Right renal pelvis (tissue), 4 donors: Measurements from ENCODE around the gene MAP10. TPM values are rescaled to one million over a fixed set of nuclear protein-coding genes. Genes with fewer than 3 reads are reported as not detected.
"Not testable (repeated sequence)": the region's sequence is repeated elsewhere in the genome, so short reads cannot be mapped to it uniquely, and the experiment has no call there.

Experiments
- DNase-seq, 4 donors: peaks; one replicate each; pipeline ENCODE4 v3.0.0-alpha.2; 2013; ENCODE audit warnings: low read depth in 4 of 4, low spot score in 3 of 4, missing footprints in 1 of 4
- polyA plus RNA-seq, 4 donors: library from polyadenylated mRNA; unstranded; fragments of 120-200 nt; gene quantifications; one replicate each; pipeline ENCODE4 v1.2.1, GENCODE V29; 2013; ENCODE audit not compliant: insufficient read length in 4 of 4

MAP10 gene
- 1 to 10 TPM; 5.9 to 8.0 (median 7.4) TPM for polyA plus RNA-seq

GRCh38 chr1:232805269-232806185 lies at the start of gene MAP10:
Gene MAP10, plus strand, starts transcription at chr1:232805416. Its CDS starts 34 bp downstream, at chr1:232805450.
- DNase-seq = peak; percentile 49 to 74 (median 70)

GRCh38 chr1:232764458-232765251 lies 40.6 kb upstream of the MAP10 start:
- DNase-seq = peak in 1 of 4 donors; percentile 46

- no peak for DNase-seq
Observed at GRCh38 chr1:232765542-232765941, 39.7 kb upstream of the MAP10 start.

- DNase-seq = no peak
Observed at GRCh38 chr1:232766241-232766890, 38.9 kb upstream of the MAP10 start.

- DNase-seq = no peak
Observed at GRCh38 chr1:232766904-232767303, 38.3 kb upstream of the MAP10 start.

GRCh38 chr1:232767305-232768074 lies 37.7 kb upstream of the MAP10 start:
- DNase-seq = no peak

GRCh38 chr1:232768793-232769192 lies 36.4 kb upstream of the MAP10 start:
- no peak for DNase-seq

- DNase-seq = no peak
Observed at GRCh38 chr1:232769733-232770132, 35.5 kb upstream of the MAP10 start.

GRCh38 chr1:232773752-232774151 lies 31.5 kb upstream of the MAP10 start:
- no peak for DNase-seq

GRCh38 chr1:232776526-232777106 lies 28.6 kb upstream of the MAP10 start:
- no peak for DNase-seq

- DNase-seq = no peak
Observed at GRCh38 chr1:232780354-232780753, 24.9 kb upstream of the MAP10 start.

GRCh38 chr1:232784794-232785193 lies 20.4 kb upstream of the MAP10 start:
- no peak for DNase-seq

GRCh38 chr1:232785630-232786029 lies 19.6 kb upstream of the MAP10 start:
- DNase-seq = not testable (repeated sequence)

GRCh38 chr1:232786845-232787455 lies 18.3 kb upstream of the MAP10 start:
- DNase-seq = no peak

GRCh38 chr1:232788235-232788872 lies 16.9 kb upstream of the MAP10 start:
- DNase-seq = no peak

GRCh38 chr1:232789651-232790050 lies 15.6 kb upstream of the MAP10 start:
- DNase-seq = no peak

- no peak for DNase-seq
Observed at GRCh38 chr1:232792949-232793348, 12.3 kb upstream of the MAP10 start.

- DNase-seq = no peak
Observed at GRCh38 chr1:232793944-232794343, 11.3 kb upstream of the MAP10 start.

- no peak for DNase-seq
Observed at GRCh38 chr1:232795497-232796053, 9.6 kb upstream of the MAP10 start.
